ENCODE data around the gene RAD9B.

Gene RAD9B

GRCh38 chr12:110528277-110528839, 26.2 kb downstream of the RAD9B start:
- DNase-seq: no peak

GRCh38 chr12:110530511-110530910, 28.4 kb downstream of the RAD9B start:
- DNase-seq: no peak

GRCh38 chr12:110531741-110532333, 29.7 kb downstream of the RAD9B start:
- no peak for DNase-seq

GRCh38 chr12:110532644-110533043, 30.5 kb downstream of the RAD9B start:
- DNase-seq: no peak

- no peak for DNase-seq
These were observed 31.5 kb downstream of the RAD9B start for GRCh38 chr12:110533607-110534006.

- no peak for DNase-seq
These were observed 32.7 kb downstream of the RAD9B start for GRCh38 chr12:110534811-110535210.

- peak in 1 of 2 donors; percentile 20 for DNase-seq
These were observed 34.9 kb downstream of the RAD9B start for GRCh38 chr12:110536834-110537604.

- DNase-seq: no peak
These were observed 35.7 kb downstream of the RAD9B start for GRCh38 chr12:110537605-110538409.

GRCh38 chr12:110538869-110539622, 36.9 kb downstream of the RAD9B start:
- DNase-seq: no peak

- no peak for DNase-seq
These were observed 37.9 kb downstream of the RAD9B start for GRCh38 chr12:110540048-110540447.

GRCh38 chr12:110543252-110543959, 41.3 kb downstream of the RAD9B start:
- DNase-seq: no peak

GRCh38 chr12:110543965-110544364, 41.8 kb downstream of the RAD9B start:
- DNase-seq: no peak

GRCh38 chr12:110545259-110545658, 43.1 kb downstream of the RAD9B start:
- peak; percentile 67 to 77 for DNase-seq

GRCh38 chr12:110545812-110546211, 43.7 kb downstream of the RAD9B start:
- no peak for DNase-seq

GRCh38 chr12:110546339-110546738, 44.2 kb downstream of the RAD9B start:
- DNase-seq: peak in 1 of 2 donors; percentile 14

GRCh38 chr12:110547090-110547489, 45.0 kb downstream of the RAD9B start:
- DNase-seq: no peak

- DNase-seq: no peak
These were observed 46.5 kb downstream of the RAD9B start for GRCh38 chr12:110548678-110549077.

GRCh38 chr12:110549716-110550115, 47.6 kb downstream of the RAD9B start:
- no peak for DNase-seq

- no peak for DNase-seq
These were observed 48.9 kb downstream of the RAD9B start for GRCh38 chr12:110550981-110551380.

Data from inflammatory macrophage treated with lipopolysaccharide for 1 hour (primary cell).